Amygdala (tissue), 56 donors: ENCODE data around the gene ANKRD33.

Experiments
- DNase-seq, 56 donors: peaks; one replicate each; lab custom pipeline; 2025; lab: John Stamatoyannopoulos, UW

The ANKRD33 gene

GRCh38 chr12:51932218-51933076 is 44.5 kb downstream of the ANKRD33 start:
- DNase-seq: no peak

- DNase-seq: no peak
Observed at GRCh38 chr12:51934080-51934479, 46.2 kb downstream of the ANKRD33 start.

DNA sequence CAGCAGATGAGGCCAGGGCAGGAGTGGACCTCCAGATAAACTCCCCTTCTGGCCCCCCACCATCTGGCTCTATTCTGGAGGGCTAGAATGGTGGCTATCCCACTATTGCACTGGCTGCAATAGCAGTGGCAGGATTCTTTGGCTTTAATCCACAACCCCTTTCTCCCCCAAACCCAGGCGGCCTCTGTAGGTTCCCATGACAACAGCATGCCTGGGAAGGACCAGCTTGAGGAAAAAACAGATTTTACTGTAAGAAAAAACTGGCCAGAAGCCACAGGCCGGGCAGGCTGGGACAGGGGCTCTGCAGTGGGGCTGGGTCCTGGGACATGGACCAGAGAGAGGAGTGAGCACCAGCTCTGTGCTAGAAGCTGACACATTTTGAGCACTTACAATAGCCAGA is 50.0 kb downstream of the ANKRD33 start:
- no peak for DNase-seq

- DNase-seq: no peak
Observed at GRCh38 chr12:51938726-51939125, 50.8 kb downstream of the ANKRD33 start.

GRCh38 chr12:51941011-51941581 is 53.2 kb downstream of the ANKRD33 start:
- no peak for DNase-seq
